NCI-H446 treated with DMSO at 0.1 percent for 48 hours (cell line): ENCODE data around the gene RNF175.

ENCODE experiments used
- DNase-seq: peaks from one replicate; lab custom pipeline; 2025; lab: John Stamatoyannopoulos, UW

The RNF175 gene

GRCh38 chr4:153759407-153760316 is at the start of gene RNF175:
RNF175 (minus strand) TSS chr4:153760024; CDS start chr4:153759862, 162 bp downstream.
- no peak for DNase-seq

DNA sequence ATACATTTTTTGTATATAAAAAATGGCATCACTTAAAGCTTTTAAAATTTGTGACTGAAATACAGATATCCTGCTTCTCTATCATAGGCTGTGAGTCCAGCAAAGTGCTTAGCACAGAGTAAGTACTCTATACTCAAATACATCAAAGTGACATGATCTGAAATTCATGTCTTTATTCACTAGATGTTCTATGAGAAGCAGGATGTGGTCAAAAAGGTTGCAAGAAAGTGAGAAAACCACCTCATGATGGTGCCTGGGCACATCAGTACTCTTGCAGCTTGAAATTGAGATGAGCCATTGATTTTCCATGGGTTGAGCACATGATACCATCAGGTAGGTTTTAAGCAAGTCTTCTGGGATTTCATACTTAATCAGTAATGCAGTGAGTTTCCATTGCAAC is 49.5 kb upstream of the RNF175 start:
- DNase-seq = no peak

DNA sequence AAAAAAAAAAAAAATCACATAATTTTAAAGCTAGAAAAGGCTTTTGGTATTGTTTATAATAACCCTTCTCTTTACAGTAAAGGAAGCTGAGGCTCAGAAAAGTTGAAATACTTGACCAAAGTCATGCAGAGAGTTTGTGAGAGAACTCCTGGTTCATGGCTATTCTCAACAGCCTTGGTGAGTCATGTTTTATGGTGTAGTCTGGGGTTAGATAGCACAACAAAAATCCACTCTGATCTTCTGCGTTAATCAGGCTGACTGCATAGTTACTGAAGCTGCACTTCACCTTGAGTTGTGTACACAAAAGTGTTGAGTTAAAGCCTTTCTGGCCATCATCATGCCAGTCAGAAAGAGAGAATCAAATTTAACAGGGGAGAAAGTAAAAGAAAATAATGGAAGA is 48.4 kb upstream of the RNF175 start:
- no peak for DNase-seq

DNA sequence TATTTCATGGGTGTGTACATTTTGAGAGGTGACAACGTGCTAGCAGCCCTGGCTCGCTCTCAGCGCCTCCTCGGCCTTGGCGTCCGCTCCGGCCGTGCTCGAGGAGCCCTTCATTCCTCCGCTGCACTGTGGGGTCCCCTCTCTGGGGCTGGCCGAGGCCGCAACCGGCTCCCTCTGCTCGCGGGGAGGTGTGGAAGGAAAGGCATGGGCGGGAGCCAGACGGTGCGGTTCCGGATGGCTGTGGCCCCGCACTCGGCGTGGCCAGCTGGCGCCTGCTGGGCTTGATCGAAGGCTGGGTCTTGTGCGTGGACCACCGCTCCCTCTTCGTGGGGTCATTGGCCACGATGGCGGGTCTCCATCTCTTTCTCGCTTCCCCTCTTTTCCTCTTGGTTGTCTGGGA is 46.2 kb upstream of the RNF175 start:
- no peak for DNase-seq

DNA sequence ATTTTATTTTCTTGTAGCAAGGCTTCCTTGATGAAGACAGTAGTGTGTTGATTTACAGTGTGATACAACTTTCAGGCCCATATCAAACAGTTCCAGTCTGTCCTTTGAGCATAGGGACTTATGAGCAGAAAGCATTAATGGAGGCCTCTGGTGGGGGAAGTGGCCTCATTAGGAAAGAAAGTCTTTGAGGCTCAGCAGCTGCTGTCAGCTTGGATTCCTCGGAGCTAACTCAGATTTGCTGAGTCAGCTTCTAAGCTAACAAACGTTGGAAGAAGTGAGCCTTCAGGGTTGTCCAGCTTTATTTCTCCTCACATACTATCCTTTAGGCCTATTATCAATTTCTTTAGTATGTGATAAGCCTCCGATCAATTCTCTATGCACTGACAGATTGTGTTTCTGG is 44.9 kb upstream of the RNF175 start:
- DNase-seq = no peak

GRCh38 chr4:153799694-153800074 is 39.9 kb upstream of the RNF175 start:
- no peak for DNase-seq

- DNase-seq = no peak
These were observed 39.3 kb upstream of the RNF175 start for GRCh38 chr4:153798901-153799693.

- no peak for DNase-seq
These were observed 38.6 kb upstream of the RNF175 start for GRCh38 chr4:153798420-153798819.

- DNase-seq = no peak
These were observed 34.2 kb upstream of the RNF175 start for GRCh38 chr4:153794006-153794405.

GRCh38 chr4:153792618-153793247 is 32.9 kb upstream of the RNF175 start:
- DNase-seq = no peak

DNA sequence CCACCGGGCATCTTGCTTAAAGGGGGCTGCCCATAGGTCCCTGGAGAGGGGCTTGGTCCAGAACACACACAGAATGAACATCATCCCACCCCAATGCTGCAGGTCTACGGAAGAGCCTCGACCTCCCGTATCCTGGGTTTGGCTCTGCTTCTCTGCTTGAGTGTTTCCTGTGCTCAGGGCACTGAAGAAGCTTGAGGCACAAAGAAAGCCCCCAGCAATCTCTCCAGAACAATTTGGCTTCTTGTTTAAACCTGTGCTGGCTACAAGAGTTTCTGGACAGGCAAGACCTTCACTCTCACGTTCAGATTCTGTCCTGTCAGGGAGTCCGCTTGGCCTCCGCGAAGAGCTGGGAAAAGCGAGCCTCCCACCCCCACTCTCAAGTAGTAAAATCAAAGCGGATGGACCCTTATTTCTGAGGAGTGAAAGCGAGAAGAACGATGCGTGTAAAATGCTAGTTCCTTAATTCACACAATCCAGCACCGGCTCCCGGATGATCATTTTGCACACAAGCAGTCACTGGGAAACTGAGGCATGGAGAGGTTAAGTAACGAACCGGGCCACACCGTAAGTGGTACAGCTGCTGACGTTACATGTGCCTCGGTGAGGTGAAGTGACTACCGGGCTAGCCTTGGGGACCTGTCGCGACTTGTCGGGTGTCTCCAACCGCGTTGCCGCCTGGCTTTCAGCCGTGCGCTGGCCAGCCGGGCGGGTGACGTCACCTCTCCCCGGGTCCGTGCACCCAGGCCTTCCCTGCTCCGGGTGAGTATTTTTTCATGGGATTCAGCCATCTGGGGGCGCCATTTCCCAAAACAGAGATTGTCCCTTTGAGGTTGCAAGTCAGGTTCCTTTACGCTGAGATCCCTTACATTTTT is 32.2 kb upstream of the RNF175 start:
- DNase-seq = no peak

GRCh38 chr4:153790962-153791551 is 31.2 kb upstream of the RNF175 start:
- no peak for DNase-seq

GRCh38 chr4:153790500-153790865 is 30.7 kb upstream of the RNF175 start:
- DNase-seq = no peak

DNA sequence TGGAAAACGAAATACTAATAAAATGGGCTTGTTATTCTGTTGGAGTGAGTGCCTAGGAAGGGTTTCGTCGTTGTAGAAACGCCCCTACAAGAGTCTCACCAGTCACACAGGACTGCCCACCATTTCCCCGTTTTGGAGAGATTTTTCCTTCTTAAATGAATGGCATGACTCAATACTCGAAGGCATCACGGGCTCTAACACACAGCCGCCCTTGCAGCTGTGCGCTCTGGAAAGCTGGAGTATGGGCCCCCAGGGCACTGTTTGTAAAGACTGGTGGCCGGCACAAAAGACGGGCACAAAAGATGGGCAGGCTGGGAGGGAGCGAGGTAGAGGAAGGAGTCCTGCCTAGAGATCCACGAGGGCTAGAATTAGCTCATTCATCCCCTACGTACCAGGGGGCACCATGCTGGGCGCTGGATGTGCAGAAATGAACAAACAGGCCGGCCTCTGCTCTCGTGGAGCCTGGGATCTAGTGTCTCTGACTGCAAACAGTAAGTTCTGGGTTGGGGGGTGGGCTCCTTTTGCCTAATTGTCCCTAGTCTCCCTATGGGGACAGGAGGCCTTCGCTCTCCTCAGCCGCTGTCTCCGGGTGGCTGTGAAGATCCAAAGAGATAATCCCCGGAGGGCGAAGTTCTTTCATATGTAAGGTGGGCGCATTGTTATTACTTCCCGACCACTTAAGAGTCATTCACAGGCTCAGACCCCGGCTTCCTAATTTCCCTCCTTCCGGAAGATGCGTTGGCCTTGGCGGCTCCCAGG is 30.1 kb upstream of the RNF175 start:
- no peak for DNase-seq

GRCh38 chr4:153788413-153789276 is 28.8 kb upstream of the RNF175 start, which contains the start of gene SFRP2:
SFRP2 (minus strand) TSS chr4:153789083; CDS start chr4:153788835, 248 bp downstream.
- no peak for DNase-seq

GRCh38 chr4:153788051-153788412 is 28.2 kb upstream of the RNF175 start:
- no peak for DNase-seq

GRCh38 chr4:153787575-153787974 is 27.8 kb upstream of the RNF175 start:
- DNase-seq = no peak

GRCh38 chr4:153787061-153787560 is 27.3 kb upstream of the RNF175 start:
- no peak for DNase-seq
